ENCODE data around the gene CCDC88C.
"Not testable (repeated sequence)": the region's sequence is repeated elsewhere in the genome, so short reads cannot be mapped to it uniquely, and the experiment has no call there.

The CCDC88C gene

DNA sequence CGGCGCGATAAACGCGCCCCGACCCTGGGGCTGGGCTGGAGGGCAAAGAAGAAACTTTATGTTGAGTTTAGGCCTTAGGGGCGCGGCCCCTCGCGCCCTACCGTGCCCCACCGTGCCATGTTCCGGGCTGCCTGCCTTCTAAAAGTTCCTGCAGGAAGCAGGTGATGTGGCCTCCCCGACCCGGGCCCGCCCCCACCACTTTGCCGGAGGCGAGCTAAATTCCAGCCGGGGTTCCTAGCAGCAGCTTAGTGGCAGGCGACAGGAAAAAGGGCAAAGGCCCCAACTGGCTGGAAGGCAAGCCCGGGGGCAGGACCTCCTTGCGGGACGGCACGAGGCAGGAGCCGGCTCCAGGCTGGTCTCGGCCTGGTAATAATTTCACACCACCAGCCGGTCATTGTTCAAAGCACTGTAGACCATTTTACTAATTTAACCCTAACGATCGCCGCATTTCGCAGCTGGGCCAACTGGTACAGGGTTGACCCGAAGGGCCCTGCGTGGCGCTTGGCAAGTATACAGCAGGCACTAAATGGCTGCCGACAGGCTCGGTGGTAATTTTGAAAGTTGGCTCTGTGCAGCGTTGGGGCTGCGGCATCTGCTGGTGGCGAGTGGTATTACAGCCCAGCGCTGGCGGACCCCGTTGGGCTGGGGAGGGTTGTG lies 895 bp upstream of the CCDC88C start:
- no peak for DNase-seq (ENCODE audit: low read depth)

DNA sequence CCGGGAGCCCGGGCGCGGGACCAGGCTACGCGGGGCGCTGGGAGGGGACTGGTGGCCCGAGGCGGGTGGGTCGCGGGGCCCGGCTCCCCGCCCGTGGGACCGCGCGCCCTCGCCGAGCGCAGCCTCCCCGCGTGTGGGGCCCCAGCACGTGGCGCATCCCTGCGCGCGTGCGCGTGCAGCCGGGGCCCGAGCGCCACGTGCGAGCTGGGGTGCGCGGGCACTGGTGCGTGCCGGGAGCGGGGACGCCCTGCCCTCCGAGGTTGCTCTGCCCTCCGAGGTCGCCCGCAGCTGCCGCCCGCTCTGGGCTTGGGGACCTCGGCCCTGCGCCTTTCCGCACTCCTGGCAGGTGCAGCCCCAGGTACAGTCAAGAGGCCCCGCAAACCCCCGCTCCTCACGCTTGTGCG lies 365 bp upstream of the CCDC88C start:
- no peak for DNase-seq (ENCODE audit: low read depth)

DNA sequence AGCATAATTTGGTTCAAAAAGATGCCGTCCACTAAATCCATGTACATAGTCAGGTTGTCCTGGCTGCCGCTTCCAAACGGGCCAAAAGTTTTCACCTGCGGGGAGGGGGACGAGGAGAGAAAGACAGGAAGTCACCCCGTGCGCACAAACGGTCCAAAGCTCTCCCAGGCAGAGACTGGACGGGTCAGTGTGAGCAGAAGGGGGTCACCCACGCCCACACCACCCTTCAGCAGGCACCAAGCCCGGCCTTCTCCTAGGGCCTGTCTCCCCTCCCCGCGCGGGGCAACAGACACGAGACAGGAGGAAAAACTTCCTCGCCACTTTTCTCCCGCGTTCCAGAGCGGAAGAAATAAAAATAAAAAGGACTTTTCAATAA lies 888 bp downstream of the CCDC88C start:
- no peak for DNase-seq (ENCODE audit: low read depth)

DNA sequence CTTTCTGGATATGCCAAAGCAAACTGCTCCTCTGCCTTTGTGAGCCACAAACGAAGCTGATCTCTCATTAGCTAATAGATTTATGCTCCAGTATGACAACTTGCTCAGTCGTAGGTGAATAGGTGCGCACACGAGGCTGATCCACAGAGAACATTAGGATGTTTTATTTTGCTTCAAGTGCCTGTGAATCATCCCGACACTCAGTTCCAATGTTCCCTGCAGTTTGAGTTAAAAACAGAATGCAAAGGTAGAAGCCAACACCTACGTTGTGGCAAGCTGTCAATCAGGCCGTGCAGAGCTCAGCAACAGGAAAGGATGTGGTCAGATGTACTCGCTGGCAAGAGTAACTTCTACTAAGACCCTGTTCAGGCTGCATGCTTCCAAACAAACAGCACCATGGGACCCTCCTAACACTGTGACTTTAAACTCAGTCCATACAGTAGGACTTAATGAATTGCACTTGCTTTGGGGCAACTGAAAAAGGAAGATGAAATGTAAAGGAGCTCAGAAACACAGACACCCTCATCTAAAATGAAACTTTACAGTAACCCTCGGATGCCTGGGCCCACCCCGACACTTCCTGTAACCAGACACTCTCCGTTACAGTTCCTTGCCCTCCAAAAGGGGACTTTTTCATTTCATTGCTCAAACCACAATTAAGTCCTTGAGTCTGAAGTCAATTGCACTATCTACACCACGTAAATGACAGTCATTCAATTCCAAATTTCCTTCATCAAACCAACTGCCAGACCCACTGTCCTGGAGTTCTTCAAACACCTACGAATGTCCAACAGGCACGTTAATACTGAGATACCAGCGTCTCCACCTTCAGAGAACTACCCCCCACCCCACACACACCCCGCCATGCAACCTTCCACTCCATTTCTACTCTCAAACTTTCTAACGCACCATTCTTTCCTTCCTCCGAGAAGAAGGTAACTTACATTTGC lies 1.6 kb downstream of the CCDC88C start:
- no peak for DNase-seq (ENCODE audit: low read depth)

DNA sequence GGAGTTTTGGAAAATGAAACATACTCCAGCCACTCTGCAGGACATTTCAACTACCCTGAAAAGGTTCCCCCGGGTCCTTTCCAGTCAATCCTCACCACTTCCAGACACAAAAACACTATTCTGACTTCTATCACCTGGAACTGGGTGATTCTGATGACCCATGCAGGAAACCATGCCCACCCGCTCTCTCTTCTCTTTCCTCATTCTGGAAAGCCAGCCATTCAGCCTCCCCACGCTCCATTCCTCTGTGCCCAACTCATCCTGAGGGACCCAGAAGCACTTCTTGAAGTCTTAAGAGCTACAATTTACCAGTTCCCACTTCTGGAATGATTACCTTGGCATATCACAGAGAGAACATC lies 3.2 kb downstream of the CCDC88C start:
- no peak for DNase-seq (ENCODE audit: low read depth)

DNA sequence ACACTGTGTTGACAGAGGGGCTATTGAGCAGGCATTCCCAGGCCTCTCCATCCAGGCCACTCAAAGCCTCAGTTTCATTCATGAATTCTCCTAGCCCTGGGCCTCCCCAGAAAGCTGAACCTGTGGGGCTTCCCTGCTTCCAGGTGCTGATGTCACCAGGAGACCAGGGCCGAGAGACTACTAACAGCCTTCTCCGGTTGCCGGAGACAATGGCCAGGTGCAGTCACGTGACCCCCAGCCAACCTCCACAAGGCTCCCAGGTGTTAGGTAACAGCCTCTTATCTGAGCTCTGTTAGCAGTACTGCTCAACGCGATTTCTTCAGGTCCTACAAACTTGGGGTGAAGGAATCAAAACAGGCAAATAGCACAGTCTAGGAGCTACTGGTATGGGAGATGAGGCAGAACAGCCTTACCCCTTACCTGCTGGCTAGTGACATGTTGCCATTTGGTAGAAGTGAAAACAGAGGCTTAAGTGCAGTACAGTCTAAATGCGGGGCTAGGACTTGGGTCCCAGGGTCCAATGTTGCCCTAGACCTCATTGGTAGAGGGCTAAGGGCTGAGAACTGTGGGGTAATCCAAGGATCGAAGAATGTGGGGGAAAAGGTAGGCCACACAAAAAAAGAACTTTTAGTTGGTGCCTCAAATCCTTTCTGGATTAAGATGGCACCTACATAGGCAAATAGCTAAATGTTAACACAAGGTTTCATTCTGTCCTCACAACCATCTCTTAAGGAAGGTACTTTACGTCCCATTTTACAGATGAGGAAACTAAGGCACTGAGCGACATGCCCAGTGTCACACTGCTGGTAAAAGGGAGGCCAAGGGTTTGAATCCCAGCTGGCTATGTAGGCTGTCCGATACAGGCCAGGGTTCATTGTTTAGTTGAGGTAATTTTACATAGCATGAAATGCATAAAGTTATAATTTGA lies 3.8 kb downstream of the CCDC88C start:
- DNase-seq (ENCODE audit: low read depth) = no peak

DNA sequence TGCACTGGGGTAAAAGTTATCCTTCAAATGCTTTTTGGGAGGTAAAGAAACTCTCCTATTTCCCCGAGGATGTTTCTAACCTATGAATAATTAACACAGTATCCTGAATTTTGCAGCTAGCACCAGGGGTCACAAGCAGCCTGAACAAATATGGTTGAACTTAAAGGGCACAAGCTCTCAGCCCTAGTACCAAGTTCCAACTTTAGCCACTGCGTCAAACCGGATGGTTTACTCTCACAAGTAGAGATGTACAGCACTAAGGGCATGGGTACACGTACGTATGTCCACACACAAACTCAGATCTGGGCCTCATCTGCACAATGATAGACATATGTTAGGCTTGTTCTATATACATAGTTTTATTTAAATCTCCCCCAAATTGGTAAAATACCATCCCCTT lies 4.7 kb downstream of the CCDC88C start:
- no peak for DNase-seq (ENCODE audit: low read depth)

DNA sequence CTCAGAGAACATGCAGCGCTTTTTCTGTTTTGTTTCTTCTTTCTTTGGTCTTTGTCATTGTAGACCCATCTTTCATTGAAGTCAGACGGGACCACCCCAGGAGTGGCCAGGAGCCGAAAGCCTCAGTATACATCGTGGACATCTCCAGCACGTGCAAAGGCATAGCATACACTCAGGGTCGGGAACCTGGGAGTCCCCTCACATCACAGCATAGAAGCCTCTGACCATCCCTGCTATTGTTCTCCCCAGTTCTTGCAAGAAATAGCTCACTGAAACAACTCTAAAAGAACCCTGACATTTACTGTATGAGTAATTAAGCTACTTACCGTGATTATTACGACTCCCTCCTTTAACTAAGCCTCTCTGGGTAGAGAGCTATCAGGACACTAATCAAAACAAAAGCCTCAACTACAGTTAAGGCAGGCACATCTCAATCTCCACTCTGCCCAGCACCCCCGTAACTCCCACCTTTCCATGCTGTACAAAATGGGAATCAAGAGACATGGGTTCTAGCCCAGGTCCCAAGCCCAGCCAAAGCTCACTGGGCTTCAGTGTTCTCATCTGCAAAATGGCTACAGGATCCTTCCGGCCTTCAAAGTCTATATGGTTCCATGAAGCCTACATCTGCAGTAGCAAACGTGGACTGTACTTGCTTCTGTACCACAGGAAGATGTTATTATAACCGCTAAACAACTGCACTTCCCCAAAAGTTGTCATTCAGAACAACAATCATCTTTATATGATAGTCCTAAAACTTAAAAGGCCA lies 6.7 kb downstream of the CCDC88C start:
- no peak for DNase-seq (ENCODE audit: low read depth)

DNA sequence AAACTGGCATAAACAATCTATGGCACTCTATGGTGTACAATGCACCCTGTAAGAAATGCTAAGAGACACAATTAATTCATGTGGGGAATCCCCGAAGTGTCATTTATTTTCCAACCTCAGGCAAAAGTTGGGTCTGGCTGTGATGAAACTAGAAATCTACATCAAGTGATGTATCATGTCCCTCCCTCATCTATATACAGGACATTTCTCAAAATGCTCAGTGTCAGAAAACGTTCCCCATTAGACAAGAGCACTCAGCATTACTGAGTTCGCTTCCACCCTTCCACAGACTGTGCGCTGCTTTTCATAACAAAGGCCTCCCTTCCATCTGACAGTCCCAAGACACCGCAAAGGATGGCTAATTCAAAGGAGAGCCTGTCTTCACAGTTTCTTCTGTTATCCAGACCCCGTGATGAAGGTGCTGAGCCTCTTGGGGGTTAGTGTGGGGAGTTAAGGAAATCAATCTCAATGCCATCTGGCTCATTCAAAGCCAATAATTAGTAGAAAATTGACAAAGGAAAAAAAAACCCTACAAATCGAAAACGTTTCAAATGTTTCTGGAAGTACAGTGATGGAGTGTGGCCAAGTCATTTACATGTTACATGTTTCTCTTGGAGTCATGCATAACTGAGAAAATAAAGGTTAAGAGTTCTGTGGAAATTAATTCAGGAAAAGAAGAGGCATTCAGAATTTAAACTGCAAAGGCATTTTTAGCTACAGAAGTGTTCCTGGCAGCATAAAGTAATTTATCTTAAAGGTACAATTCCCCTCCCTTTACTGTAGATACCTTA lies 7.5 kb downstream of the CCDC88C start:
- no peak for DNase-seq (ENCODE audit: low read depth)

DNA sequence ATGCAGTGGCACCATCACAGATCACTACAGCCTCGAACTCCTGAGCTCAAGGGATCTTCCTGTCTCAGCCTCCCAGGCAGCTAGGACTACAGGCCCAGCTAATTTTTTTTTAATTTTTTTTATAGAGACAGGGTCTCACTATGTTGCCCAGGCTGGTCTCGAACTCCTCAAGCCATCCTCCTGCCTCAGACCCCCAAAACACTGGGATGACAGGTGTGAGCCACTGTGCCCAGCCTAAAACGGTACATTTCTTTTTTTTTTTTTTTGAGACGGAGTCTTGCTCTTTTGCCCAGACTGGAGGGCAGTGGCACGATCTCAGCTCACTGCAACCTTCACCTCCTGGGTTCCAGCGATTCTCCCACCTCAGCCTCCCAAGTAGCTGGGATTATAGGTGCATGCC lies 8.4 kb downstream of the CCDC88C start:
- DNase-seq (ENCODE audit: low read depth) = not testable (repeated sequence)

DNA sequence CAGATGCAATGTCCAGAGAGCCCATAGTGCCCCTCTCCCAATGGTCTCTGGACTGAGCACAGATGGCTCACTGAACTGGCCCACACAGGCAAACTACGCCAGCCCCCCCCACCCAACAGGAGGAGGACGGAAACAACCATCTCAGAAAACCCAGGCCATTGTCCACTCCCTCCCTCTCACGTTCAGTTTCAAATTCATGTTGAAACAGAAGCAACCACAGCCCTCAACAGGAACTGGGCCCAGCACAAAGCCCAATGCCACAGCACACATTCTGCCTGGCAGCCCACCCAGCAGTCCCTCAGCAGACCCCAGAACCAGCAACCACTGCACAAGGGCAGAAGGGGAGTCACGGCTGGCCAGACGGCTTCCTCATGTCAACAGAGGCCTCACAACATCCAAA lies 10.6 kb downstream of the CCDC88C start:
- DNase-seq (ENCODE audit: low read depth) = no peak

DNA sequence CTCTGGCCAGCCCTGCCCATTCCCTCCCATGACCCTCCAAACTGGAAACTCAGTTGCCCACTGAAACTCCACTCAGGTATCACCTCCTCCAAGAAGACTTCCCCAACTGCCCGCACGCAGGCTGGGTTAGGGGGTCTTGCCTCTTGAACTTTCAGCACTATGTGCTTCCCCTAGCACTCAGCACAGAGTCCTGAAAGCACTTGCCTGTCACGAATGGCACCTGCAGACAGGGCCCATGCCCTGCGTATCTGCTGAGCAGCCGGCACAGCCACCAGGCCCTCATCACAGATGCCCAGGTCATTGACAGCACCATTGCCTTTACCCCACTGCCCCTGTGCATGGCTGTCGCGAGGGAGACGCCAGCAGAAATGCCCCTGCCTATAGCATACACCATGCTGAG lies 11.2 kb downstream of the CCDC88C start:
- no peak for DNase-seq (ENCODE audit: low read depth)

DNA sequence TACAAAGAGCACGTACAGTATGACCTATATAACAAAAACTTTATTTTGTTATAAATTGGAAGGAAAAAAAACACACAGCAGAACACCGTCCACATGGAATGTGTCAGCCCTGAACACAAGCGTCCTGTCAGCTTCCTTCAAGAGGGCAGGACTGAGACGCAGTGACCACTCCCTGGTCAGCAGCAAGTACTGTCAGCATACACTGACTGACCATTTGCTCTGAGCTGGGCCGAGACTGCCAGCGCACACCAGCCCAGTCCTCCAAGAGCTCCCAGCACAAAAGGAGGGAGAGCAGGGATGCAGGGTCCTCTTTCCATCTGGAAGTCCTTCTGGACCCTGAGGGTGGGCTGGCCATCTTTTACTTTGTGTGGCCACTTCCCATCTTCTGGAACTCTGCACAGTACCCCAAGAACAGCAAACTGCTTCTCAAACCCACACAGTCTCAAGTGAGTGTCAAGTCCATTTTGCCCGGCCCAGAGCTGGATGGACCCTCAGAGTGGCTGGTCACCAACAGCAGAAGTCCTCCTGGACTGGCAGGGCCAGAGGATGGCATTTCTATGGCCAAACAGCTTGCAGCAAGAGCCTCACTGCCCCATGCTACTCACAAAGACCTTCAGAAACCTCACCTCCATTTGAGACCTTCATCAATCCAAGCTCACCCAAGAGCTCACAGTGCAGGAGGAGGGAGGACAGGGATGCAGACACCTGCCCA lies 11.7 kb downstream of the CCDC88C start:
- DNase-seq (ENCODE audit: low read depth) = no peak

DNA sequence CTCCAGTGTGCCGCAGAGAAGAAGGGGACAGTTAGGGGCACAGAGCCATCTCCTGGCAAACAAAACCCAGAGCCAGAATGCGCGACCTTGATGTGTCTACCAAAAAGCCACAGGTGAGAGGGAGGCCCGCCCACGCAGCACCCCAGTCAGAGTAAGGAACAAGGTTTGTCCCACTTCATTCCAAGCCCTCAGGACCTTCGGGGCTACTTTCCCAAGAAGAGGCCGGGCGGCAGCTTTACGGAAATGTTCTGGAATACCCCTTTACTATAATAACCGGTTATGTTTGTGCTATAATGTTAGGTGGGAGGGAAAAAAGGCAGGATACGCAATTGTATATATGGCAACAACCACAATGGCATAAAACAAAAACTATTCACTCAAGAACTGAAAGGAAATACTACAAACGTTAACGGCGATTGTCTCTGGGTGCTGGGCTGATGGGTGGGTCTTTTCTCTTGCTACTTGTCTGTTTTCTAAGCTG lies 12.3 kb downstream of the CCDC88C start:
- DNase-seq (ENCODE audit: low read depth) = no peak

DNA sequence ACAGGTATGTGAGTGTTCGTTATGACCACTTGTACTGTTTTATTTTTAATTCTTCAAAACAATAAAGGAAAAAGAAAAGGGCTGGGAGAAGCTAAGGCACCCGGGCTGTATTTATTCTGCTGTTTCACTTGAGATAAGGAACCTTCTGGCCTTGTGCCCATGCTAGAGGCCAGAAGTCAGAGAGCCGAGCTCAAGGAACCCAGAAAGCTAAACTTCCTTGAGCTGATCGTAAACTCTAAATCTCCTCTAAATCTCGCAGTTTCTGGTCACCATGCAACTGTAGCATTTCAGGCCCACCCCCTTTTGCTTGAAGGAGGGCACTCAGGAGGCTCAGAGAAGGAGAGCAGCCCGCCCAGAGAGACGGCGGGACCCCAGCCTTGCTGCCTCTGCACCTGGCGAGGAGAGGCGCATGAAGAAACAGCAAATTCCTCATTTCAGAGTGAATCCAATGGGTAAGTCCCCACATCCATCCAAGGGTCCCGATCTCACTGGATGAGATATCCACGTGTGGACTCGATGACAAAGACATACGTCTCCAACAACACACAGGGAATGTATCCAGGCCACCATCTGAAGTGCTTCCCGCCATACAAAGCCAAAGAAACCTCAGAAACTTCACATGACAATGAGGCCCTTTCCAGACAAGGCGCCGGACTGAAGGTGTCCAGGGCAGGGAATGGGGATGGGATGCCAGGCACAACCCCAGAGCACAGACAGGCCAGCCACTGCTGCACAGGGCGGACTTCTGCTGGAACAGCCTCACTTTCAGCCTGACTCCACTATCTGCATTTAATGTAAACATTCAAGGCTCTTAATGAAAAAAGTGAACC lies 14.6 kb downstream of the CCDC88C start:
- DNase-seq (ENCODE audit: low read depth) = no peak

DNA sequence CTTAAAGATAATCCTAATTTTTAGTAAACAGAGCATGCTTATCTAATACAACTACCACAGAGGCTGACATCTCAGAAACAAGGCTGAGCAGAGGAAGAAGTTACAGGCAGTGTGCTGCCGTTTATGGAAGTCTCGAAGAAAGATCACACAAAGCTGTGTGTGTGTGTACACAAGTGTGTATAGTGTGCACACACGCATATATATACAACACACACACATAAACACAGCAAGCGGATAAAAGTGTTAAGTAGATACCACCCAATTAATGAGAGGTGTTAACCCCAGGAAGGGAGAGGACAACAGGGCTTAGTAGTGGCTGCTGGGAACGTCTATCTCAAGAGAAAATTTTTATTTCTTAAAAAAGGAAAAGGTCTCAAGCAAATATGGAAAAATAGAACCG lies 15.3 kb downstream of the CCDC88C start:
- DNase-seq (ENCODE audit: low read depth) = no peak

DNA sequence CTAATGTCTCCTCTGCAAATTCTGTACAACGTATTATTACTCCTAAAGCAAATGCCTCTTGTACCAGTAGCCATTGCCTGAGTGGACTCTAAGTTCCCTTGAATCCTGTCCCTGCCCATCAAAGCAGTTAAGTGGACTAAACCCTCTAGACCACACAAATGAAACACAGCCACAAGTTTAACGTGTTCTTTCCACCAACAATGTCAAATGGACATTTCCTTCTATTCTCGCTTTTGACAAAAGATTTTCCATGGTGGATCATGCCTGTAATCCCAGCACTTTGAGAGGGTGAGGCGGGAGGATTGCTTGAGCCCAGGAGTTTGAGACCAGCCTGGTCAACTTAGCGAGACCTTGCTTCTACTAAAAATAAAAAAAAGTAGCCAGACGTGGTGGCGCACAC lies 15.9 kb downstream of the CCDC88C start:
- no peak for DNase-seq (ENCODE audit: low read depth)

DNA sequence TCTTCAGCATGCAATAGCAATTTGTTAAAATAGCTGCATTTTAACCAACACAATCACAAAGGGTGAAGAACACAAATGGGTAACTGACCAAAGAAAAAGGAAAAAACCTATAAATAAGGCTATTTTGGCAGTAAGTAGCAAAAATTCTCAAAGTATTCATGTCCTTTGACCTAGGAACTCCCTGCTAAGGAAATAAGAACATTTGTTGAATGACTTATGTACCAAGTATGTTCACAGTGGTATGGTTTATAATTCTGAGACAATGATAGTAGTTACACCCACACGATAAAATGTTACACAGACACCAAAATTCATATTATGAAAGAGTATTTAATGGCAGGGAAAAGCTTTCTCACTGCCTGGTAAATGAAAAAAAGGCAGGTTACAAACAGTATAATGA lies 16.9 kb downstream of the CCDC88C start:
- no peak for DNase-seq (ENCODE audit: low read depth)

All from CMK (cell line).